IPS DF 4.7 (cell line): ENCODE data around the gene DHX15.
"Not testable (repeated sequence)": the region's sequence is repeated elsewhere in the genome, so short reads cannot be mapped to it uniquely, and the experiment has no call there.

Experiments used
- DNase-seq: peaks from one replicate; pipeline ENCODE4 v3.0.0-alpha.2; 2013; ENCODE audit warnings: low spot score; ENCODE audit errors: extremely low read depth

The DHX15 gene

GRCh38 chr4:24550441-24551175 is 33.7 kb downstream of the DHX15 start:
- DNase-seq: no peak

GRCh38 chr4:24547979-24548378 is 36.4 kb downstream of the DHX15 start:
- no peak for DNase-seq

- no peak for DNase-seq
Observed at GRCh38 chr4:24544208-24544988, 40.0 kb downstream of the DHX15 start.

- no peak for DNase-seq
Observed at GRCh38 chr4:24537025-24537424, 47.3 kb downstream of the DHX15 start.

- no peak for DNase-seq
Observed at GRCh38 chr4:24535399-24535798, 49.0 kb downstream of the DHX15 start.

GRCh38 chr4:24533364-24533763 is 51.0 kb downstream of the DHX15 start:
- no peak for DNase-seq

GRCh38 chr4:24529555-24529954 is 54.8 kb downstream of the DHX15 start:
- DNase-seq: no peak

GRCh38 chr4:24527371-24527770 is 57.0 kb downstream of the DHX15 start:
- no peak for DNase-seq

- no peak for DNase-seq
Observed at GRCh38 chr4:24521544-24521943, 62.8 kb downstream of the DHX15 start.

- no peak for DNase-seq
Observed at GRCh38 chr4:24519649-24520048, 64.7 kb downstream of the DHX15 start.

GRCh38 chr4:24517676-24518075 is 66.7 kb downstream of the DHX15 start:
- no peak for DNase-seq

- DNase-seq: no peak
Observed at GRCh38 chr4:24516926-24517325, 67.4 kb downstream of the DHX15 start.

GRCh38 chr4:24515698-24516097 is 68.7 kb downstream of the DHX15 start:
- DNase-seq: no peak

GRCh38 chr4:24514808-24515207 is 69.5 kb downstream of the DHX15 start:
- DNase-seq: no peak

- DNase-seq: no peak
Observed at GRCh38 chr4:24513718-24514117, 70.6 kb downstream of the DHX15 start.

GRCh38 chr4:24511371-24512063 is 72.8 kb downstream of the DHX15 start:
- no peak for DNase-seq

- DNase-seq: no peak
Observed at GRCh38 chr4:24510091-24510490, 74.3 kb downstream of the DHX15 start.

GRCh38 chr4:24508541-24508940 is 75.8 kb downstream of the DHX15 start:
- DNase-seq: no peak

GRCh38 chr4:24507439-24507838 is 76.9 kb downstream of the DHX15 start:
- no peak for DNase-seq

GRCh38 chr4:24503090-24503489 is 81.3 kb downstream of the DHX15 start:
- not testable (repeated sequence) for DNase-seq

- no peak for DNase-seq
Observed at GRCh38 chr4:24497221-24497620, 87.1 kb downstream of the DHX15 start.

GRCh38 chr4:24496597-24496996 is 87.8 kb downstream of the DHX15 start:
- no peak for DNase-seq
